Adrenal gland (tissue), 5 donors: ENCODE measurements around the gene ZNHIT2.

ENCODE experiments used
- POLR2A ChIP-seq, 2 donors: fragments of 450-650 bp; IDR thresholded peaks; one replicate each; pipeline ENCODE4 v1.6.1; 2017; ENCODE audit warnings: antibody characterized with exemption in 2 of 2, mild to moderate bottlenecking in 2 of 2, moderate library complexity in 1 of 2
- TF ChIP-seq, protein P1 (sequence below), 6 experiments: fragments of 450-650 bp in 4 of 6; fragments of 200-600 bp in 2 of 6; sonication (generic) in 1 of 6; IDR thresholded peaks; 1 replicate in 5 of 6; 2 replicates in 1 of 6; pipeline versions ENCODE4 v1.5.1 to v1.8.0; 2016 to 2021; ENCODE audit warnings: antibody characterized with exemption in 6 of 6, mild to moderate bottlenecking in 2 of 6, moderate library complexity in 1 of 6
- donor health status: DM: no; HTN: no; CAD: no.

DNA sequence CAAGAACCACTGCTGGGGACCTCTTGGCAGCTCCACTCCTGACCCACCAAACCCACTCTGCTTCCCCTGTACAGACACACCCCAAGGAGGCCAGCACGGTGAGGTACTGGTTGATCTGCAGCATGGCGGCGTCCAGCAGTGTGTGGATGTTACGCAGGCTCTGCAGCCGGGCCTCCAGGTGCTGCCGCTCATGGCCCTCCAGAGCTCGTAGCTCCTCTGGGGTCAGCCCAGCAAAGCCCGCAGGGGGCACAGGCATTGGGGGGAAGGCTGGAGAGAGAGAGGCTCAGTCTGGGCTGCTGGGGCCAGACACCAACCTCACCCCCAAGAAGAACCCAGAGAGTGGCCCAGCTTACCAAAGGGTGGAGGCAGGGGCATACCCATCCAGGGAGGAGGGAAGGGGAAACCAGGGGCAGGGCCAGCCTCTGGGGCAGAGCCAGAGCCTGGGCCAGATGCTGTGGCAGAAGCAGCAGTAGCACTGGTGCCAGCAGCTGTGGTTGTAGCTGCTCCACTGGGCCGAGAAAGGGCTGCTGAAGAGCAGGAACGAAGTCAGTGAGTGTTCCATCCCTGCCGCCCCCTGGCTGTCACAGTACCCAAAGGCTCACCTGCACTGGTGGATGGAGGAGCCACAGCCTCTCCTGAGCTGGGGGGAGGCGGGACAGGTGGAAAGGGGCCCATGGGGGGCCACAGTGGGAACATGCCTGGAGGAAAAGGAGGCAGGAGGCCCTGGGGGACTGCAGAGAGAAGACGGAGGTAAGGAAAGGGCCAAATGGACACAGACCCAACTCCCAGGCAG, 12.3 kb upstream of the ZNHIT2 start:
- TF ChIP-seq, protein P1, sequence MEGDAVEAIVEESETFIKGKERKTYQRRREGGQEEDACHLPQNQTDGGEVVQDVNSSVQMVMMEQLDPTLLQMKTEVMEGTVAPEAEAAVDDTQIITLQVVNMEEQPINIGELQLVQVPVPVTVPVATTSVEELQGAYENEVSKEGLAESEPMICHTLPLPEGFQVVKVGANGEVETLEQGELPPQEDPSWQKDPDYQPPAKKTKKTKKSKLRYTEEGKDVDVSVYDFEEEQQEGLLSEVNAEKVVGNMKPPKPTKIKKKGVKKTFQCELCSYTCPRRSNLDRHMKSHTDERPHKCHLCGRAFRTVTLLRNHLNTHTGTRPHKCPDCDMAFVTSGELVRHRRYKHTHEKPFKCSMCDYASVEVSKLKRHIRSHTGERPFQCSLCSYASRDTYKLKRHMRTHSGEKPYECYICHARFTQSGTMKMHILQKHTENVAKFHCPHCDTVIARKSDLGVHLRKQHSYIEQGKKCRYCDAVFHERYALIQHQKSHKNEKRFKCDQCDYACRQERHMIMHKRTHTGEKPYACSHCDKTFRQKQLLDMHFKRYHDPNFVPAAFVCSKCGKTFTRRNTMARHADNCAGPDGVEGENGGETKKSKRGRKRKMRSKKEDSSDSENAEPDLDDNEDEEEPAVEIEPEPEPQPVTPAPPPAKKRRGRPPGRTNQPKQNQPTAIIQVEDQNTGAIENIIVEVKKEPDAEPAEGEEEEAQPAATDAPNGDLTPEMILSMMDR (IDR thresholded peaks at IDR 0.05): no peak
- TF ChIP-seq POLR2A (IDR thresholded peaks at IDR 0.05): no peak
